Fibroblast of lung (primary cell): ENCODE measurements around the gene ARVCF. TPM values are rescaled to one million over a fixed set of nuclear protein-coding genes. Genes with fewer than 3 reads are reported as not detected.

ENCODE experiments used
- DNase-seq, 2 donors: peaks; one replicate each; pipeline versions ENCODE4 v3.0.0 to v3.0.0-alpha.2; 2010; ENCODE audit warnings: low read depth in 2 of 2
- H2AFZ ChIP-seq: 2 replicates; pipeline ENCODE4 v1.5.1; 2012; ENCODE audit warnings: low read length, control low read depth, inconsistent platforms
- H3K27ac ChIP-seq: 2 replicates; pipeline ENCODE4 v1.5.1; 2011; ENCODE audit warnings: low read length, control low read depth; ENCODE audit not compliant: insufficient read depth
- H3K27me3 ChIP-seq: 2 replicates; pipeline ENCODE4 v1.5.1; 2011; ENCODE audit warnings: mild to moderate bottlenecking, low read length; ENCODE audit not compliant: control insufficient read depth, insufficient read depth
- H3K36me3 ChIP-seq: 2 replicates; pipeline ENCODE4 v1.5.1; 2011; ENCODE audit warnings: low read length; ENCODE audit not compliant: control insufficient read depth, insufficient read depth
- H3K4me1 ChIP-seq: 2 replicates; pipeline ENCODE4 v1.5.1; 2011; ENCODE audit warnings: low read length; ENCODE audit not compliant: control insufficient read depth, insufficient read depth; ENCODE audit errors: extremely low read depth
- H3K4me2 ChIP-seq: 2 replicates; pipeline ENCODE4 v1.5.1; 2011; ENCODE audit warnings: low read length, control low read depth; ENCODE audit not compliant: insufficient read depth; ENCODE audit errors: extremely low read depth
- H3K4me3 ChIP-seq, 4 experiments: fragments of 200-600 bp in 1 of 4; sonication (generic) in 1 of 4; replicated peaks in 1 of 4; 2 replicates each; pipeline ENCODE4 v1.5.1; 2011 to 2016; ENCODE audit warnings: low read length in 4 of 4, low read depth in 3 of 4, mild to moderate bottlenecking in 3 of 4, control low read depth in 2 of 4, inconsistent platforms in 1 of 4, mixed read lengths in 1 of 4; ENCODE audit not compliant: insufficient read depth in 1 of 4; ENCODE audit errors: control extremely low read depth in 1 of 4
- H3K79me2 ChIP-seq: 2 replicates; pipeline ENCODE4 v1.5.1; 2012; ENCODE audit warnings: mild to moderate bottlenecking, low read length, inconsistent platforms; ENCODE audit not compliant: control insufficient read depth, insufficient read depth
- H3K9ac ChIP-seq: 2 replicates; pipeline ENCODE4 v1.5.1; 2011; ENCODE audit warnings: mild to moderate bottlenecking, low read length, control low read depth; ENCODE audit not compliant: insufficient read depth
- H3K9me3 ChIP-seq: 2 replicates; pipeline ENCODE4 v1.5.1; 2012; ENCODE audit warnings: low read depth, low read length; ENCODE audit not compliant: control insufficient read depth, insufficient read depth
- H4K20me1 ChIP-seq: 2 replicates; pipeline ENCODE4 v1.5.1; 2011; ENCODE audit warnings: low read length; ENCODE audit not compliant: control insufficient read depth, insufficient read depth; ENCODE audit errors: extremely low read depth
- EZH2 ChIP-seq: IDR thresholded peaks from 2 replicates; pipeline ENCODE4 v1.5.1; 2012; ENCODE audit warnings: low read length, control low read depth, mild to moderate bottlenecking; ENCODE audit errors: missing control alignments
- polyA plus RNA-seq, 2 donors: library from polyadenylated mRNA; depleted of rRNA in 1 of 2; stranded (reverse) in 1 of 2; unstranded in 1 of 2; fragments of >200 nt; gene quantifications; 2 replicates each; pipeline ENCODE4 v1.2.1, GENCODE V29; 2011 to 2012; ENCODE audit warnings: missing spikeins in 1 of 2
- total RNA-seq: library from RNA; depleted of rRNA; stranded (reverse); fragments of >200 nt; gene quantifications from 2 replicates; pipeline ENCODE4 v1.2.1, GENCODE V29; 2014
- TF ChIP-seq, protein P1 (sequence below), 2 donors: IDR thresholded peaks in 1 of 2; conservative IDR thresholded peaks in 1 of 2; 1 replicate in 1 of 2; 2 replicates in 1 of 2; pipeline ENCODE4 v1.5.1; 2011 to 2012; ENCODE audit warnings: low read length in 2 of 2, control low read depth in 1 of 2, inconsistent platforms in 1 of 2, low read depth in 1 of 2, mild to moderate bottlenecking in 1 of 2

ARVCF gene
- total and polyA plus RNA-seq, 2 donors (not counting 1 experiment from before 2014, with no cell fraction given) = 2.0 to 15.7 TPM

DNA sequence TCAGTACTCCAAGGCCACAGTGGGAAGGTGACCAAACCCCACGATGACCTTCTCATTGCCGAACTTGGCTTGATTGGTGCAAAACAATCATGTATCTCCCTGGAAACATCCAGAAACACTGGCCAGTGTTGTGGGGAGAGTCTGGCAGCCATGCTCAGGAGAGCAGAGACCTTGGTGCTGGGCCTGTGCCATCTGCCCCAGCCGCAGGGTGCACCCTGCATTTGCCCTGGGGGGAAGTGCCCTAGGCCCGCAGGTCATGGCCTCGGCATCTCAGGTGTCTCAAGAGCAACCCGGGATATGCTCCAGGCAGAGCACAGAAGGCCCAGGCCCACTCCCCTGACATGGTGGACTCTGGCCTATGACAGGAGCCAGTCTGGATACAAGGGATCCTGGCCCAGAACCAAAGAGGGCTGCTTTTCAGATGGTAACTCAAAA is 23.7 kb downstream of the ARVCF start:
- Histone ChIP-seq H4K20me1 (no peaks in the 10 kb centered on the region), H3K9ac (no peak overlapping the region), H3K79me2 (no peaks in the 10 kb centered on the region), H3K27me3 (peaks cover 2% of the 10 kb centered on the region), H3K4me1 (peaks cover 11% of the 10 kb centered on the region), H3K4me3 (no peak overlapping the region), H3K36me3 (no peaks in the 10 kb centered on the region), H3K9me3 (no peaks in the 10 kb centered on the region), H3K4me2 (no peak overlapping the region), H2AFZ (no peak overlapping the region), H3K27ac (no peak overlapping the region)
- DNase-seq = no peak
- TF ChIP-seq EZH2 = no peak
- TF ChIP-seq, protein P1, sequence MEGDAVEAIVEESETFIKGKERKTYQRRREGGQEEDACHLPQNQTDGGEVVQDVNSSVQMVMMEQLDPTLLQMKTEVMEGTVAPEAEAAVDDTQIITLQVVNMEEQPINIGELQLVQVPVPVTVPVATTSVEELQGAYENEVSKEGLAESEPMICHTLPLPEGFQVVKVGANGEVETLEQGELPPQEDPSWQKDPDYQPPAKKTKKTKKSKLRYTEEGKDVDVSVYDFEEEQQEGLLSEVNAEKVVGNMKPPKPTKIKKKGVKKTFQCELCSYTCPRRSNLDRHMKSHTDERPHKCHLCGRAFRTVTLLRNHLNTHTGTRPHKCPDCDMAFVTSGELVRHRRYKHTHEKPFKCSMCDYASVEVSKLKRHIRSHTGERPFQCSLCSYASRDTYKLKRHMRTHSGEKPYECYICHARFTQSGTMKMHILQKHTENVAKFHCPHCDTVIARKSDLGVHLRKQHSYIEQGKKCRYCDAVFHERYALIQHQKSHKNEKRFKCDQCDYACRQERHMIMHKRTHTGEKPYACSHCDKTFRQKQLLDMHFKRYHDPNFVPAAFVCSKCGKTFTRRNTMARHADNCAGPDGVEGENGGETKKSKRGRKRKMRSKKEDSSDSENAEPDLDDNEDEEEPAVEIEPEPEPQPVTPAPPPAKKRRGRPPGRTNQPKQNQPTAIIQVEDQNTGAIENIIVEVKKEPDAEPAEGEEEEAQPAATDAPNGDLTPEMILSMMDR (conservative IDR thresholded peaks at IDR 0.05 in 1 of 2, IDR thresholded peaks at IDR 0.05 in 1 of 2; ENCODE audit: low read depth in 1 of 2, low read length in 2 of 2) = no peak

DNA sequence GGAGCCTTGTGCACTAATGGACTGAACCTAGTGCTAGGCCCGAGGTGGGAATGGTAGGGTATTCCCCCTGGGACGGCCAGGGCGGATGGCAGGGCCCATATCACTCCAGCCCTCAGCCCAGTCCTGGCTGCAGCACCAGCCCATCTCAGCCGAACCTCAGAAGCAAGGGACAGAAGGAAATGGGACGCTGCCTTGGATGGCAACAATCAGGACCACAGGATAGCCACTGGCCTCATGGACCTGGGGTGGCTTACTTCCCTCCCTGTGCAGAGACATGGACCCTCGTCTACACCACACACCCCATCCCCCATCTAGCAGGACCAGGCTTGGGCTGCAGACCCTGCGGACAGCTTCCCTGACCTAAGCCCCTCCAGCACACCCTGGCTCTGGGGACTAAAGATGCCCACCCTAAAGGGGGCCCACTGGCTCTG is 24.1 kb downstream of the ARVCF start:
- no peak for DNase-seq

DNA sequence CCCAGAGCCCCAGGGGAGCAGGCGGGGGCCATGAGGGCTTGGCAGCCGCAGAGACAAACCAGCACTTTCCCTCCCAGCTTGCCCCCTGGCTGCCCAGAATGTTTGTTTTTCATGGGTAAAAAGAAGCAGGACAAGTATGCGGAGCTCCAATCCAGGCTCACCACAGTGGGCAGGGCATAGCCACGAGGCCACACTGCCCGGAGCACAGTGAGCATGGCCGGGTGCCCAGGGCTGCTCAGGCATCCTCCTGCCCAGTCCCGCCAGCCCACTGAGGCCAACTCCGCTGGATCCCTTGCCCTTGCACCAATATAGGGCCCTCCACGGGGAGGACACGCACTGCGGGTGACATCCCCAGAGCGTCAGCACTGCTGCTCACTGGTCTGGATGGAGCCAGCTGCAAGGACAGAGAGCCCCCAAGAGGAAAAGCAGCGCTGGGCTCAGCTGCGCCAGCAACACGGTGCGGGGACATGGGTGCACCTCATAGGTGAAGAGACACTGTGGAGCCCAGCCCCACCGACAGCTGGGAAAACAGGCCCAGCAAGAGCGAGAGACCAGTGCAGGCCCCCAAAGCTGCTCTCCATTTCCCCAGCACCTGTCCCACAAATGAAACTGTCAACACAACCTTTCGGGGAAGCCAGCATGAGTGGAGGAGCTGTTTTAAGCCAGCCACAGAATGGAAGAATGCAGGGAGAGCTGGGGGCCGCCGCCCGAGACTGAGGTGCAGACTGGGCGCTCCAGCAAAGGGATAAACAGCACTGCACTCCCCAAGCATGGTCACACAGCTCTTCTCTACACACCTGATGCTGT is 24.8 kb downstream of the ARVCF start:
- no peak for DNase-seq
- no peaks in the 10 kb centered on the region for H3K79me2 ChIP-seq
- H3K9me3 ChIP-seq = no peaks in the 10 kb centered on the region
- H4K20me1 ChIP-seq = no peaks in the 10 kb centered on the region
- no peaks in the 10 kb centered on the region for H3K27me3 ChIP-seq
- TF ChIP-seq, protein P1 (conservative IDR thresholded peaks at IDR 0.05 in 1 of 2, IDR thresholded peaks at IDR 0.05 in 1 of 2; ENCODE audit: low read depth in 1 of 2, low read length in 2 of 2) = no peak
- no peak for TF ChIP-seq EZH2
- no peak overlapping the region for H3K4me3 ChIP-seq
- H3K9ac ChIP-seq = no peak overlapping the region
- H2AFZ ChIP-seq = no peak overlapping the region
- no peaks in the 10 kb centered on the region for H3K36me3 ChIP-seq
- no peak overlapping the region for H3K27ac ChIP-seq
- peaks cover 11% of the 10 kb centered on the region for H3K4me1 ChIP-seq
- no peak overlapping the region for H3K4me2 ChIP-seq

More for the DNA sequence above, 24.1 kb downstream of the ARVCF start:
- no peak overlapping the region for H3K4me2 ChIP-seq
- TF ChIP-seq, protein P1 (conservative IDR thresholded peaks at IDR 0.05 in 1 of 2, IDR thresholded peaks at IDR 0.05 in 1 of 2; ENCODE audit: low read depth in 1 of 2, low read length in 2 of 2) = no peak
- TF ChIP-seq EZH2 = no peak
- H4K20me1 ChIP-seq = no peaks in the 10 kb centered on the region
- H3K4me3 ChIP-seq = no peak overlapping the region
- H3K9ac ChIP-seq = no peak overlapping the region
- H3K9me3 ChIP-seq = no peaks in the 10 kb centered on the region
- peaks cover 11% of the 10 kb centered on the region for H3K4me1 ChIP-seq
- H2AFZ ChIP-seq = no peak overlapping the region
- H3K27me3 ChIP-seq = no peaks in the 10 kb centered on the region
- no peaks in the 10 kb centered on the region for H3K36me3 ChIP-seq
- no peak overlapping the region for H3K27ac ChIP-seq
- H3K79me2 ChIP-seq = no peaks in the 10 kb centered on the region
